Calu3 (cell line): ENCODE data around the gene ZZZ3. TPM values are rescaled to one million over a fixed set of nuclear protein-coding genes. Genes with fewer than 3 reads are reported as not detected.

Experiments
- BruUV-seq: library from RNA; stranded (reverse); fragments of 400-500 nt; replicated peaks from 2 replicates; lab custom pipeline; 2021; lab: Mats Ljungman, UMichigan
- CTCF ChIA-PET: fragments of 300-600 bp; sonication (Branson Sonifier 250); formaldehyde crosslinking; loops from one replicate; lab custom pipeline; 2022; ENCODE audit warnings: antibody characterized with exemption; lab: Charles Lee
- DNase-seq: peaks from one replicate; pipeline ENCODE4 v3.0.0; 2022
- H3K27ac Mint-ChIP-seq: one replicate; pipeline ENCODE4 v1.8.0; 2022; ENCODE audit warnings: mixed read lengths; ENCODE audit not compliant: unreplicated experiment
- H3K27me3 Mint-ChIP-seq: one replicate; pipeline ENCODE4 v1.8.0; 2022; ENCODE audit warnings: mixed read lengths; ENCODE audit not compliant: unreplicated experiment
- H3K36me3 Mint-ChIP-seq: one replicate; pipeline ENCODE4 v1.8.0; 2022; ENCODE audit warnings: mild to moderate bottlenecking, moderate library complexity, mixed read lengths; ENCODE audit not compliant: insufficient read depth, unreplicated experiment
- H3K4me1 Mint-ChIP-seq: one replicate; pipeline ENCODE4 v1.8.0; 2022; ENCODE audit warnings: mild to moderate bottlenecking, low read depth, mixed read lengths; ENCODE audit not compliant: unreplicated experiment
- H3K4me3 Mint-ChIP-seq: one replicate; pipeline ENCODE4 v1.8.0; 2022; ENCODE audit warnings: mild to moderate bottlenecking, low read depth, moderate library complexity, mixed read lengths; ENCODE audit not compliant: unreplicated experiment
- H3K9me3 Mint-ChIP-seq: one replicate; pipeline ENCODE4 v1.8.0; 2022; ENCODE audit warnings: low read depth, mixed read lengths; ENCODE audit not compliant: unreplicated experiment
- intact Hi-C: fragments of 100-400 bp; cut with micrococcal nuclease; formaldehyde crosslinking; loops from one replicate; pipeline ENCODE4 v1.10.0; 2022; ENCODE audit not compliant: unreplicated experiment
- total RNA-seq: library from RNA; stranded (reverse); gene quantifications from 2 replicates; pipeline ENCODE4 v1.2.3, GENCODE V29; 2022
- TF ChIP-seq, protein P1 (sequence below): fragments of 200-600 bp; IDR thresholded peaks from one replicate; pipeline ENCODE4 v1.8.0; 2022; ENCODE audit warnings: antibody characterized with exemption; ENCODE audit not compliant: unreplicated experiment

ZZZ3 gene
- total RNA-seq, 1 experiment from 2014 or later: 53.4 TPM

GRCh38 chr1:77673716-77674355, 8.6 kb downstream of the ZZZ3 start:
- CTCF ChIA-PET: no interaction called here
- intact Hi-C loops: no loop called here
- Mint-ChIP-seq H3K4me3 (no peak overlapping the region), H3K27ac (no peak overlapping the region), H3K36me3 (no peaks in the 10 kb centered on the region), H3K9me3 (no peaks in the 10 kb centered on the region), H3K4me1 (peaks cover 15% of the 10 kb centered on the region), H3K27me3 (no peaks in the 10 kb centered on the region)
- TF ChIP-seq, protein P1, sequence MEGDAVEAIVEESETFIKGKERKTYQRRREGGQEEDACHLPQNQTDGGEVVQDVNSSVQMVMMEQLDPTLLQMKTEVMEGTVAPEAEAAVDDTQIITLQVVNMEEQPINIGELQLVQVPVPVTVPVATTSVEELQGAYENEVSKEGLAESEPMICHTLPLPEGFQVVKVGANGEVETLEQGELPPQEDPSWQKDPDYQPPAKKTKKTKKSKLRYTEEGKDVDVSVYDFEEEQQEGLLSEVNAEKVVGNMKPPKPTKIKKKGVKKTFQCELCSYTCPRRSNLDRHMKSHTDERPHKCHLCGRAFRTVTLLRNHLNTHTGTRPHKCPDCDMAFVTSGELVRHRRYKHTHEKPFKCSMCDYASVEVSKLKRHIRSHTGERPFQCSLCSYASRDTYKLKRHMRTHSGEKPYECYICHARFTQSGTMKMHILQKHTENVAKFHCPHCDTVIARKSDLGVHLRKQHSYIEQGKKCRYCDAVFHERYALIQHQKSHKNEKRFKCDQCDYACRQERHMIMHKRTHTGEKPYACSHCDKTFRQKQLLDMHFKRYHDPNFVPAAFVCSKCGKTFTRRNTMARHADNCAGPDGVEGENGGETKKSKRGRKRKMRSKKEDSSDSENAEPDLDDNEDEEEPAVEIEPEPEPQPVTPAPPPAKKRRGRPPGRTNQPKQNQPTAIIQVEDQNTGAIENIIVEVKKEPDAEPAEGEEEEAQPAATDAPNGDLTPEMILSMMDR: no peak
- BruUV-seq: no TSS peak
- no peak for DNase-seq

GRCh38 chr1:77673030-77673429, 9.4 kb downstream of the ZZZ3 start:
- TF ChIP-seq, protein P1: no peak
- no TSS peak for BruUV-seq
- H3K27ac Mint-ChIP-seq: no peak overlapping the region
- peaks cover 7% of the 10 kb centered on the region for H3K4me1 Mint-ChIP-seq
- no peak overlapping the region for H3K4me3 Mint-ChIP-seq
- CTCF ChIA-PET: no interaction called here
- no peaks in the 10 kb centered on the region for H3K9me3 Mint-ChIP-seq
- no peaks in the 10 kb centered on the region for H3K27me3 Mint-ChIP-seq
- H3K36me3 Mint-ChIP-seq: no peaks in the 10 kb centered on the region
- intact Hi-C loops: no loop called here
- DNase-seq: no peak

- no peaks in the 10 kb centered on the region for H3K9me3 Mint-ChIP-seq
- intact Hi-C loops: no loop called here
- peaks cover 7% of the 10 kb centered on the region for H3K4me1 Mint-ChIP-seq
- H3K36me3 Mint-ChIP-seq: no peaks in the 10 kb centered on the region
- CTCF ChIA-PET: no interaction called here
- H3K27ac Mint-ChIP-seq: no peak overlapping the region
- H3K27me3 Mint-ChIP-seq: no peaks in the 10 kb centered on the region
- no TSS peak for BruUV-seq
- TF ChIP-seq, protein P1: no peak
- no peak overlapping the region for H3K4me3 Mint-ChIP-seq
- no peak for DNase-seq
Measured at GRCh38 chr1:77672374-77672773, 10.1 kb downstream of the ZZZ3 start.

GRCh38 chr1:77671836-77672235, 10.6 kb downstream of the ZZZ3 start:
- intact Hi-C loops: no loop called here
- Mint-ChIP-seq H3K4me1 (peaks cover 7% of the 10 kb centered on the region), H3K36me3 (no peaks in the 10 kb centered on the region), H3K4me3 (no peak overlapping the region), H3K27ac (no peak overlapping the region), H3K9me3 (no peaks in the 10 kb centered on the region), H3K27me3 (no peaks in the 10 kb centered on the region)
- no peak for DNase-seq
- BruUV-seq: no TSS peak
- CTCF ChIA-PET: no interaction called here
- TF ChIP-seq, protein P1: no peak
